Stimulated activated CD4-positive, alpha-beta T cell treated with anti-CD3 and anti-CD28 coated beads, Interleukin-15, amount 100 ng/mL, for 24 hours (primary cell): ENCODE data around the gene KMT2D.

Experiments used
- DNase-seq: peaks from one replicate; pipeline ENCODE4 v3.0.0-alpha.2; 2020

KMT2D gene

DNA sequence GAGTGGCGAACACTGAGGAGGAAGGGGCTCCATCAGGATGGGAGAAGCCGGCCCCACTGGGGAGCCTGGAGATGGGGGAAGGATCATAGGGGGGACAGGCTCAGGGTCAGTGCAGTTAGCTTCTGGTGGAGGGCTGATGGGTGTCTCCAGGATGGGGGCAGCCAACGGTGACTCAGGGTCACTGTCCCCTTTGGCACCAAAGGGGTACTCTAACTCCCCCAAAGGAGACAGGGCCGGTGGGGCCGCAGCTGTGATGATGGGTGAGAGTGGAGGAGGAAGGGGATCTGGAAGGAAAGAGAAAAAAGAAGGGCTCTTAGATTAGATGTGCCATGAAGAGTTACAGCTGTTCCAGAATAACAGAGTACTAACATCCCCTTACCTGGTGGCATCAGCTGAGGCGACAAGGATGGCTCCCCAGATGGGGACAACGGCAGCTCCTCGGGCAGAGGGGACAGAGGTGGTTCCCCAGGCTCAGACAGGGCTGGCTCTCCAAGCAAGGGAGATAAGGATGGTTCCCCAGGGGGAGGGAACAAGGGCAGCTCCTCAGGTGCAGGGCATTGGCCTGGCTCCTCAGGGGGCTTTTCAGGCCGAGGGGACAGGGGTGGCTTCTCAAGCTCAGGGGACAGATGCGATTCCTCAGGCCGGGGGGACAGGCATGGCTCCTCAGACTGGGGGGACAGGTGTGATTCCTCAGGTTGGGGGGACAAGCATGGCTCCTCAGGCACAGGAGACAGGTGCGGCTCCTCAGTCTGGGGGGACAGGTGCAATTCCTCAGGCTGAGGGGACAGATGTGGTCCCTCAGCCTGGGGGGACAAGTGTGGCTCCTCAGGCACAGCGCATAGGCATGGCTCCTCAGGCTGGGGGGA, 9.9 kb downstream of the KMT2D start:
- no peak for DNase-seq

GRCh38 chr12:49049566-49050224, 10.9 kb downstream of the KMT2D start:
- no peak for DNase-seq

GRCh38 chr12:49048953-49049352, 11.6 kb downstream of the KMT2D start:
- DNase-seq, result no peak

- DNase-seq, result no peak
Measured at GRCh38 chr12:49046129-49046895, 14.3 kb downstream of the KMT2D start.

DNA sequence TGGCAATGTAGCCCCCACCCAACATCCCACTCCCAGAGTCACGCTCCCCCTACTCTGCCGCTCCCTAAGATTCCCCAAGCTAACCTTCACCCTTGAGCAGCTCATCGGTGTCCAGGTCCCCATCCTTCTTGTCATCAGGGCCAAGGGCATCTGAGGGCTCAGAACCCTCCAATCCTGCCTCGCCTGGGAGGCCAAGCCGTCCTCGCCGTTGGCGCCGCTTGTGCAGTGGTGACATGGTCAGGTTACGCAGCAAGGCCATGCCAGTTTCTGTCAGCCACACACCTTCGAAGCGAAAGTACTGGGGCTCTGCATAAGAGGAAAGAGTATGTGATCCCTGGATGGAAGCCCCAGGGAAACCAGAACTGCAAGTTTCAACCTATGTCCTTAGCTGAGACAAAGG, 15.9 kb downstream of the KMT2D start:
- DNase-seq, result no peak

GRCh38 chr12:49043856-49044258, 16.7 kb downstream of the KMT2D start:
- DNase-seq, result peak; percentile 87

DNA sequence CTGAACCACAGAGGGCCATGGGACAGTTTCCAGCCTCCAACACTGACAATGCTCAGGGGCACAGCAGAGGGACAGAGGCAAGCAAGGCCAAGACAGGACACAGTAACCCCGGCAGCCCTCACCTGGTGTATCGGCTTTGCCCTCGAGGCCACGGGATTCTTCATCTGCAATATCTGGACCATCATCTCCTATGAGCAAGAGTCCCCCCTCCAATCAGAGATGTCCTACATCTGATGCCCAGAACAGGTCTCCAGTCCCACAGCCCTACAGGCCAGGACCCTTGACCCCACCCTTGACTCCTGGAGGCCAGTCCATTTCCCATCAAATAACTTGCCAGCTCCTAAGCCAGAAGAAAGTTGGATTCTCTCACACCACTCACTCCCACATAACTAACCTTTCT, 17.4 kb downstream of the KMT2D start:
- no peak for DNase-seq

DNA sequence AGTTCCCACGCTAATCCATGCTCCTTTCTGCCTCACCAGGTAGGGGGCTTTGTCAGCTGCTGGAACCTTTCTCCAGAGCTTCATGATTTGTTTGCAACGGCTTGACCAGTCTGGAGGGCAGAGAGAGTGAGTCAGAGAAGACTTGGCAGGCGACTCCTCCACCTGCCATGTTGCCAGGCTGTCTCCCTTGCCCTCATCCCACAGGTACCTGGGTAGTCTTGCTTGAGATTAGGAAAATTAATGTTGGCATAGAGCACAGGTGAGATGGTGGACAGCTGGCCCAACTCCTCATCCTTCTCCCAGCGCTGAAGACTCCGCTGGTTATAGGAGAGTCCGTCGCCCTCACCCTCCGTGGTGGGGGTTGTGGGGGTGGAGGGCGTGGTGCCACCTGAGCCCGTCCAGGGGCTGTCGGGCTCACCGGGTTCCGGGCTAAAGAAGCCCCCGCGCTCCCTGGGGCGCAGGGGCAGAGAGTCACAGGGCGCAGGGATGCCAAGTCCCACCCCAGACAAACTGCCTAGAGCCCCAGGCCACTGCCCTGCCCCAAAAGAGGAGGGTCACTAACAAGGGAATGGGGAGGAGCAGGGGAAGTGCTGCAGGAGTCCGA, 18.6 kb downstream of the KMT2D start:
- DNase-seq, result no peak

DNA sequence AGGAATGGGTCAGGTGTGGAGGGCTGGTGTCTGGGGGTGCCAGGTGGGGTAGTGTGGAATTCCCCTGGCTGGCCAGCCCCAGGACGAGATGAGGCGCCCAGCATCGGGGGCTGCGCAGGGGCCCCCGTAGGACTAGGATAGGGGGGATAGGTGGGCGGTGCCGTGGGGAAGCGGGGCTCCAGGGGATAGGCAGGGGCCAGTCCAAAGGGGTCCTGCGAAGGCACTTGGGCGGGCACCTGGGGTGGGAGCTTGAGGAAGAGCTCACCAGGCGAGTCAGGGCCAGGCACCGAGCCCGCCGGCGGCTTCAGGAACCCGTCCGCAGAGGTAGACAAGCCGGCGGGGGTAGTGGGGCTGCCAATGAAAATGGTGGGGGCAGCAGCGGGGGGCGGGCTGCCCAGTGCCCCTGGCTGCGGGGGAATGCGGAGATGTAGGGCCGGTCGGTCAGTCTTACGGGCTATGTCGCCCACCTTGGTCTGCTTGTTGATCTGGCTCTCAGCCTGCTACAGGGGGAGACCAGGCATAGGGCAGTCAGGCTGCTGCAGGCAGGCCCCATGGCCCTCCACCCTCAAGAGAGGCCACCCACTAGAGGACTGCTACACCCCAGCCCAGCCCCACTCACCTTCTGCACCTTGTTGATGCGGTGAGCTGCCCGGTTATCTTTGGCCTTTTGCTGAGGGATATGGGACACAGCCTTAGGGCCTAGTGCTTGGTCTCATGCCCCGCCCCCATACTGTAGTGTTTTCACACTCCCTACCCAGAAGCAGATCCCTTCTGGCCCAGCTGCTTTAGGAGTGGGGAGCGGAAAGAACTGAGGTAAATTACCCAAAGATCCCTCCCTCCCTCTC, 19.3 kb downstream of the KMT2D start:
- DNase-seq, result no peak

- no peak for DNase-seq
Measured at GRCh38 chr12:49040364-49040855, 20.2 kb downstream of the KMT2D start.

DNA sequence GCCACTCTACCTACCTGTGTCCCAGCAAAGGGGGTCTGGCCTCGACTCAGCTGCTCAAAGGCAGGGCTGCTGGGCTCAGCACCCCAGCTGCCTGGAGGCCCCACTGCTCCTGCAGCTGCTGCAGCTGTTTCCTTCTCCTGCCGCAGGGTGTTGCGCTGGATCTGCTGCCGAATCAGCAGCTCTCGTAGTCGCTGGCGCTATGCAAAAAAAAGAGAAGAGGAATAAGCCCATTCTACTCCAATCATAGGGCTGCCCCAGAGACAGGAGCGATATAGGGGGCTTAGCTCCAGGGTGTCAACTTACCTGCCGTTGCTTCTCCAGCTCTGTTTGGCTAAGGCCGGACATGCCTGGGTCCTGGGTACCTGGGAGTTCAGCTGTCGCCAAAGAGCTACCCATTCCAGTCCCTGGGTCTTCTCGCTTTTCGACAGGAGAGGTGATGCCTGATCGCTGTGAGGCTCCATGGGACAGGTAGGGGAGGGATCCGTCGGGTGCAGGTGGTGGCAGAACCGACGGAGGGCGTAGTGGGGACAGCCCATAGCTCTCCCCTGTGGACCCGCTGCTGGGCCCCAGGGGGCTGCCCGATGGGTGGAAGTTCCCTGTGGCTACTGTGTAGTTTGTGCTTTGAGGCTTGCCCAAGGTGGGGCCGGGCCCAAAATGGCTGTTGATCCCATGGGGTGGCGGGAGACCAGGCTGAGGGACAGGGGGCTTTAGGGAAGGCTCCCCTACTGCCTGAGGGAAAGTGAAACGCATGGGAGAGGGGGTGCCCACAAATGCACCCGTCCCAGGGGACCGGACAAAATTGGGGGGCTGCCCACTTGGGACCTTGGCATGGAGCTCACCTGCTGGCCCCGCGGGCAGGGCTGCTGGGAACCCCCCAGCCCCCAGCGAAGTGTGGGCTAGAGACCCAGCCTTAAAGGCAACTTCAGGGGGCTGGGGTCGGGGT, 20.9 kb downstream of the KMT2D start:
- no peak for DNase-seq

DNA sequence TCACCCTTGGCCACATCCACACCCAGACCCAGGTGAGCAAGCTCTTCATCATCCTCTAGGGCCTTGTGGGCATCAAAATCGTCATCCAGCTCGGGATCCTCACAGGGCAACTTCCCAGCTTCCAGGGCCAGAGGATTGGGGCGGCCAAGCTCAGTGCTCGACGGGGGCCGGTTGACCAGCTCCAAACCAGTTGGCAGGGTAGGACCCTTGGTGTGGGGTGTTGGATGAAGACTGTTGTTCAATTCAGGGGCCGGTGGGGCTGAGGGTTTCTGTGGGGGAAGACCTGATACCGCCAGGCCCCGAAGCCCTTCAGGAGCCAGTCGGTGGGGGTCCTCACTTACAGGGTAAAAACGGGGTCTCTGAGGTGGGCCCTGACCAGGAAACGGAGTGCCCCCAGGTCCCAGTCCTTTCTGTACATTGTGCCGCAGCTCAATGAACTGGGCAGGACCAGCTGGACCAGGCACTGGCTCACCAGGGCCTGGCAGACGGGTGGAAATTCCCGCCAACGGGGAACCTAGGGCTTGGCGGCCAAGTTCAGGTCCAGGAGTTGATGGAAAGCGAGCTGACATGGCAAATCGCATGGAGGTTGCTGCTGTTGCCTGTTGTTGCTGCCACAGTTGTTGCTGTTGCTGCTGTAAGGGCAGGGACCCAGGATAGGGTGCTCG, 22.2 kb downstream of the KMT2D start:
- no peak for DNase-seq

DNA sequence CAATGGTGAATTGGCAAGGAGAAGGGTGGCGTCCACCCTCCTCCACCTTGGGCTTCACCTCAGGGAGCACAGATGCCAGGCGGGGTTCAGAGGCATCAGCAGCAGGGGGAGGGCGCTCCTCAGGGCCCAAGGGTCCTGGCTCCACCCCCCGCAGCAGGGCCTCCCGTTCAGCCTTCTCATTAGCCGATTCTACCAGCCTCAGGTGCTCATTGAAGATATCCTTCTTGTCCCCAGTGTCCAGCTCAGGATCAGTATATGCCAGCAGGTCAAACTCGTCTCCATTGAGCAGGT, 22.7 kb downstream of the KMT2D start:
- DNase-seq, result no peak

- DNase-seq, result no peak
Measured at GRCh38 chr12:49037111-49037946, 23.3 kb downstream of the KMT2D start.

- no peak for DNase-seq
Measured at GRCh38 chr12:49036029-49036428, 24.6 kb downstream of the KMT2D start.

DNA sequence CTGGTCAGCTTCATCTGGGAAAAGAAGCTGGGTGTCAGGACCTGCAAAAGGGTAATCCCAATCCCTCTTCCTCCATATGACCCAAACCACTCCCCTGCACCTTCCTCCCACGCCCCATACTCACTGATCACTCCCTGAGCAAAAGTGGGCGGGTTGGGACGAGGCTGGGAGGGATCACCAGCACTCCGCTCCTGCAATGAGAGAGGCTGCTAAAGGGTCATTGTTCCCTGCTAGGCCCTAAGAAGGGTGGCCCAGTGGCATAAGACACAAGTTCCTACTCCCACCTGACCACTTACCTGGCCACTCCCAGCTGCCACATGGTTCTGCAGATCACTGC, 26.3 kb downstream of the KMT2D start:
- DNase-seq, result no peak

DNA sequence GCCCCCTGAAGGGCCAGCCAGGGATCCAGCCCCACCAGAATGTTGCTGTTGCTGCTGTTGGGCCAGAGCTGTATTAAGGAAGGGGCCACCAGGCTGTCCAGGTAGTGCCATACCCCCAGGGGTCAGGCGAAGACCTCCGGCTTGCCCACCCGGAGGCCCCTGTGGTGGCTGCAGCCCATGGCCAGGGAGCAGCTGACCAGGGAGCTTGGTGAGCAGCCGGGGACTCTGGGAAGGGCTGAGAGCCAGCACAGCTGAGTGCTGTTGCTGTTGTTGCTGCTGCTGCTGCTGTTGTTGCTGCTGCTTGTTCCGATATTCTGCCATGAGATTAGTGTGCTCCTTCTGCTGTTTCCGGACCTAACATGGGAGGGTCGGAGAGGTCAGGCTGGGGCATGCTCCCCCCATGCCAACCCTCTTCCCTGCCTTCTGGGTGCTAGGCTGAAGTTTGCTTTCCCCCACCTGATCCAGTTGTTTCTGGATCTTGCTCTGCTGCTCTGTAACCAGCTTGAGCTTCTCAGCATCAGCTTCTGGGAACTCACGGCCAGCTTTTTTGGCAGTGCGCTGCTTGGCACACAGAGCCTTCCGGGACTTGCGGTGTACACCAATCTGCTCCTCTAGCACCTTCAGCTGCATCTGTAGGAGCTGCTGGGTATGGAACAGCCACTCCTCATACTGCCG, 26.8 kb downstream of the KMT2D start:
- DNase-seq, result no peak

GRCh38 chr12:49032679-49033447, 27.7 kb downstream of the KMT2D start:
- no peak for DNase-seq
